NCI-H1417 (cell line): ENCODE data around the gene PER3.
"Not testable (repeated sequence)": the region's sequence is repeated elsewhere in the genome, so short reads cannot be mapped to it uniquely, and the experiment has no call there.

Experiments
- DNase-seq, 3 experiments: peaks; one replicate each; lab custom pipeline; 2025; lab: John Stamatoyannopoulos, UW

Gene PER3

DNA sequence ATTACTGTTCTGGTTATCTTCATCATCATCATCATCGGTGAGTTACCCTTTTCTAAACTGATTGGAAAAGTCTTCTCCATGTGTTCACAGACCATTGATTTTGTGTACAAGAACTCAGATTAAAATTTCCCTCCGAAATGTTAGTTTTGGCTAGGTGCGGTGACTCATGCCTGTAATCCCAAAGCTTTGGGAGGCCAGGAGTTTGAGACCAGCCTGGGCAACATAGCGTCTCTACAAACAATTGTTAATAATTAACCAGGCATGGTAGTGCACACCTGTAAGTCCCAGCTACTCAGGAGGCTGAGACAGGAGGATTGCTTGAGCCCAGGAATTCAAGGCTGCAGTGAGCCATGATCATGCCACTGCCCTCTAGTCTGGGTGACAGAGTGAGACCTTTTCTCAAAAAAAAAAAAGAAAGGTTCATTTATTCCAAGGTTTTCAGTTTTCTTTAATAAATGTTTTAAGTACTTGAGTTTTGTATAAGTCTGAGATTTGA is 5.9 kb upstream of the PER3 start:
- no peak for DNase-seq

GRCh38 chr1:7780976-7781375 is 3.1 kb upstream of the PER3 start:
- DNase-seq: no peak

DNA sequence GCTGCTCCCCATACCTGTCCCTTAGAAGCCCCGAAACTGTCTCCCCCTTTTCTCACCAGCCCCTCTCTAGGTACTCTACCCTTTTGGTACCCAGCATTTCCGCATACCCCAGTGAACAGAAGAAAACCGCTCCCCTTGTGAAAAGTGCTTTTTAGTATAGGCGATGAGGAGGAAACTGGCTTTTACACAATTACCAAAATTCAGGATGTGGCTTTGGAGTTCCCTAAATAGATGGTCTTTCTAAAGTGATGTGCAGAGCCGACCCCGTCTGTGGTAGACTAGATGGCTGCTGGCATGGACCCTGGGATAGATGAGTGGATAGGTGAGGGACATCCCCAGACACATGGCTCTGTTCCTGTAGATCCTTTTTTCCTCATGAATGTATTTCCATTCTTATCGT is 2.6 kb upstream of the PER3 start:
- DNase-seq: no peak

DNA sequence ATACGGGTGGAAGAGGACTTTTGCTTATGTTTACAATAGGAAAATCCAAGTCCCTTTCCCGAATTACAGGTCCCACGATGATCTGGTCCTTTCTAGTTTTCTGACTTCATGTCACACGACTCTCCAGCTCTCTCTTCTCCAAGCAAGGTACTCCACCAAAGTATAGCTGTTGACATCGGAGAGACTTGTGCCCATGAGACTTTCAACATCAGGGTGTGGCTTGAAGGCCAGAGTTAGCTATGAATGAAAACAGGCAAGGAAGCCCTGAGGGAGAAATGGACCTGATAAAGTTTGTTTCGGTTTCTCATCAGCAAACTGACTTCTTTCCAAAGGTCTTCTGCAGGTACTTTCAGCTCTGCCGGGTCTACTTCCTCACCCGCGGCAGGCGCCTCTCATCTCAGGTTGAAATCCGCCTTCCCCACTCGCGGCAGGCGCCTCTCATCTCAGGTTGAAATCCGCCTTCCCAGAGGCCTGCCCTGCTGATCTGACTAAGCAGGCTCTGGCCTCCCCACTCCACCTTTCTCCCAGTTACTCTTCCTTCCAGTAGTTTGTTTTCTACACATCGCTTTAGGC is 2.1 kb upstream of the PER3 start:
- no peak for DNase-seq

DNA sequence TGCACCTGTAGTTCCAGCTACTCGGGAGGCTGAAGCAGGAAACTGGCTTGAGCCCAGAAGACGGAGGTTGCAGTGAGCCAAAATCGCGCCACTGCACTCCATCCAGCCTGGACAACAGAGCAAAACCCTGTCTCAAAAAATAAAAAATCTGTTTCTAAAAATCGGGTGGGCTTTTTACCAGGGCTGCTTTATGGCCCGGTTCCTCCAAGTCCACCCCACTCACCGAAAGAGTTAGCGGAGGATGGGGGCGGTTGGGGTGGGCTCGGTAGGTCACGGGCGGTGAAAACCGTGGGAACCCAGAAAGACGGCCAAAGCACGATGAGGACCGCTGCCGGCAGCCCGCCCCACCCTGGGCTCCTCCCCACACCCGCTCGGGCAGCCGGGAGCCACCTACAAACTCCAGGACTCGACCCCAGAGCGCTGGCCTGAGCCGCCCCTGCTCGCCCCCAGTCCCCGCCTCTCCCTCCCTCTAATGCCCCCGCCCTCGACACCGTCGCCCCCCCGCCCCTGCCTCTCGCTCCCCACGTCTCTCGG is 846 bp upstream of the PER3 start:
- peak in 2 of 3 experiments; percentile 82 to 87 for DNase-seq

DNA sequence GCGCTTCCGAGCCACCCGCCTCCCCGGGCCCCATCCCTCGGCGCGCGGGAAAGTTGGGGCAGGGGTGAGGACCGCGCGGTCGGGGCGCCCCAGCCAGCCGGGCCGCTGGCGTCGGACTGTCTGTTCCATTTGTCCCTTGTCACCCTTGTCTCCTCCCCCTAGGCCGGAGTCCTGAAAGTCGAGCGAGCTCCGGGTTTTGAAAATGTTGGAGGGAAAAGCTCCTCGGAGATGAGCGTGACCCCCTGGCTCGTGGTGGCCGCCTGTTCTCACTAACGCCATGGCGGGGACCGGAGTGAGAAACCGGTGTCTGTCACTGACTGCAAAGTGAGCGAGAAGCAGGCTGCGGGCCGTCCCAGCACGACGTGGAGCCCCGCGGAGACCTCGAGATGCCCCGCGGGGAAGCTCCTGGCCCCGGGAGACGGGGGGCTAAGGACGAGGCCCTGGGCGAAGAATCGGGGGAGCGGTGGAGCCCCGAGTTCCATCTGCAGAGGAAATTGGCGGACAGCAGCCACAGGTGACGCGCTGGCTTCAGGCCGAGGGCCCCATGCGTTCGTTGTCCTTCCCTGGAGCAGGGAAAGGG is 491 bp downstream of the PER3 start:
- peak in 2 of 3 experiments; percentile 46 to 83 for DNase-seq

DNA sequence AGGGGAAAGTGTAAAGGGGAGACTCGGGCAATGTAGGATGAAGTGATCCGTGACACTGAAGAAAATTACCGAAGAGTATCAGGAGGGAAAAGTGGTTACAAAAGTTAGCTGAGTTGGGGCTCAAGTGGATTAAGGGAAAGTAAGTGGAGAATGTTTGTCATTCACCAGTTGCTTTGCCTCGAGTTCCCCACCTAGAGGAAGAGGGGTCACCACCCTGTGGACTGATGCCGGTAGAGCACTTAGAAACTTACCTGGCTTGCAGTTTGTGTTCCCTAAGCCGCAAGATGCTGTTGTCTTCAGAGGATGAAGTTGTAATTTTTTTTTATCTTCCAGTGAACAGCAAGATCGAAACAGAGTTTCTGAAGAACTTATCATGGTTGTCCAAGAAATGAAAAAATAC is 1.0 kb downstream of the PER3 start:
- peak in 2 of 3 experiments; percentile 40 to 52 for DNase-seq

- DNase-seq: no peak
Measured at GRCh38 chr1:7786795-7787194, 2.7 kb downstream of the PER3 start.

DNA sequence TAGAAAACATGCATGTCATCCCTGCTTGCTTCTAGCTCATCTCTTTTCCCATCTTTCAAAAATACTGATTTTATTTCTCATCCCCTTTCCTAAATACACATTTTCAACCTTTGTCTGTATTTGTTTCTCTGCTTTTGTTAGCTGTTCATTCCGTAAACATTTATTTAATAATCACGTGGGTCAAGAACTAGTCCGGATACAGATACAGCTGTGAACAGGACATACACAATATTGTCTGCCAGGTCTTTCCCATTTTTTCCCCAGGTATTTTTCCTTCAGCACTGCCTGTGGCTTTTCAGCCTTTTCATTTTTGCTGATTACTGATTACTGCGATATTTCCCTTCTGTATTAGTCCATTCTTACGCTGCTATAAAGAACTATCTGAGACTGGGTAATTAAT is 5.7 kb downstream of the PER3 start:
- DNase-seq: no peak

GRCh38 chr1:7791027-7791426 is 6.9 kb downstream of the PER3 start:
- not testable (repeated sequence) for DNase-seq

DNA sequence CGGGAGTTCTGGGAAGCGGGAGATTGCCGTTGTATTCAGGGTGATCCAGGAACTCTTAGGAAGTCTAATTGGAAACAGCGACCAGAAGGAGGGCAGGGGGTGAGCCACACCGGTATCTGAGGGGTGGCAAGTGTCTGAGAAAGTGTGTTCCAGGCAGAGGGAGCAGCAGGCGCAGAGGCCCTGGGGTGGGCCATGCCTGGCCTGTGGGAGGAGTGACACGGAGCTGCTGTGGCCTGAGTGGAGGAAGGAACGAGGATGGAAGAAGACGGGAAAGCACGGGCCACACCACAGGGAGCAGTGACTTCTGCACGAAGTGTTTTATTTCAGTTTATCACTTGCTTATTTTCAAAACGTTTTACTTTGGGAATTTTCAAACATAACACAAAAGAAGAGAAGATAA is 11.3 kb downstream of the PER3 start:
- no peak for DNase-seq

- DNase-seq: no peak
Measured at GRCh38 chr1:7805460-7805859, 21.4 kb downstream of the PER3 start.

GRCh38 chr1:7808253-7808844 is 24.3 kb downstream of the PER3 start:
- DNase-seq: peak in 1 of 3 experiments; percentile 19

- no peak for DNase-seq
Measured at GRCh38 chr1:7809742-7810141, 25.7 kb downstream of the PER3 start.

DNA sequence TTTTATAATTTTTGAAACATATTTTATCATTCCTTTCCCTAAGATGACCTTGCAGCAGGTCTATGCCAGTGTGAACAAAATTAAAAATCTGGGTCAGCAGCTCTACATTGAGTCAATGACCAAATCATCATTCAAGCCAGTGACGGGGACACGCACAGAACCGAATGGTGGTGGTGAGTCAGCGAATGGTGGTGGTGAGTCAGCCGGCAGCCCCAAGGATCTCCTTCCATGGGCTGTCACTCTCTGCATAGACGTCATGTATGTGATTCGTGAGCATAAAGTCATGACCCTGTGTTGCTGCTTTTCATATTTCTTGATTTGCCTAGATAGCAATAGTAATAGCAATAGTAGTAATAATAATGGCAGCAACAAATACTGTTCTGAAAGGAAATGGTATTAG is 26.3 kb downstream of the PER3 start:
- DNase-seq: no peak

GRCh38 chr1:7811476-7811875 is 27.4 kb downstream of the PER3 start:
- no peak for DNase-seq

GRCh38 chr1:7813677-7814373 is 29.7 kb downstream of the PER3 start:
- DNase-seq: no peak

GRCh38 chr1:7821282-7821681 is 37.2 kb downstream of the PER3 start:
- no peak for DNase-seq

DNA sequence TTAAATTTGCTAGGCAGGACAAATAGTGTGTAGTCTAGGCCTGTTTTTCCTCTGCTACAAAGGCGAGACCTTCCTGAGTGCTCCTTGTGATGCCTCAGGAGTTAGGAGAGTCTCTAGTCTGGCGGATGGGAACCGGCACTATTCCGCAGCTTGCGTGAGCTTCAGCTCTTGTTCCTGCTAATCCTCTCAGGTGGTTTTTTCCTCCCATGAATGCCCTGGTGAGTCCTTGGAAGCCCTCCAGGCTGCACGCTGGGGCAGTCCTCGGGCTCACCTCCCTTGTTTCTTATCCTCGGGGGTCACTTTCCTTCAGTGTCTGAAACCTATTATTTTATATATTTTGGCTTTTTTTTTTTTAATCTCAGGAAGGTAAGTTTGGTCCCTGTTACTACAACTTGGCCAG is 40.6 kb downstream of the PER3 start:
- DNase-seq: no peak

DNA sequence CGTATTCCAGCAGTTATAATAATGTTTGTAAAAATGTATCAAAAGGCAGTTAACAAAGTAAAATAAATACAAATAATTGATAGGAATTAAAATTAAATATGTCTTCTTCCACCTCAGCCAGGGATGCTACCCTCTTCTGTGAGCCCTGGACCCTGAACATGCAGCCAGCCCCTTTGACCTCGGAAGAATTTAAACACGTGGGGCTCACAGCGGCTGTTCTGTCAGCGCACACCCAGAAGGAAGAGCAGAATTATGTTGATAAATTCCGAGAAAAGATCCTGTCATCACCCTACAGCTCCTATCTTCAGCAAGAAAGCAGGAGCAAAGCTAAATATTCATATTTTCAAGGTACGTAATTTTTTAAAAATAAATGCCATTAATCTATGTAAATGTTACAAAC is 42.3 kb downstream of the PER3 start:
- DNase-seq: no peak

- DNase-seq: no peak
Measured at GRCh38 chr1:7827126-7827955, 43.2 kb downstream of the PER3 start.

- no peak for DNase-seq
Measured at GRCh38 chr1:7831458-7831857, 47.4 kb downstream of the PER3 start.
